Measurements from ENCODE around the gene ZNF726. TPM values are rescaled to one million over a fixed set of nuclear protein-coding genes. Genes with fewer than 3 reads are reported as not detected.
"Not testable (repeated sequence)": the region's sequence is repeated elsewhere in the genome, so short reads cannot be mapped to it uniquely, and the experiment has no call there.

The ZNF726 gene
- total and polyA plus RNA-seq, 9 donors: 0.36 to 5.3 (median 1.1) TPM

- no peak for DNase-seq
- TF ChIP-seq, protein P1, sequence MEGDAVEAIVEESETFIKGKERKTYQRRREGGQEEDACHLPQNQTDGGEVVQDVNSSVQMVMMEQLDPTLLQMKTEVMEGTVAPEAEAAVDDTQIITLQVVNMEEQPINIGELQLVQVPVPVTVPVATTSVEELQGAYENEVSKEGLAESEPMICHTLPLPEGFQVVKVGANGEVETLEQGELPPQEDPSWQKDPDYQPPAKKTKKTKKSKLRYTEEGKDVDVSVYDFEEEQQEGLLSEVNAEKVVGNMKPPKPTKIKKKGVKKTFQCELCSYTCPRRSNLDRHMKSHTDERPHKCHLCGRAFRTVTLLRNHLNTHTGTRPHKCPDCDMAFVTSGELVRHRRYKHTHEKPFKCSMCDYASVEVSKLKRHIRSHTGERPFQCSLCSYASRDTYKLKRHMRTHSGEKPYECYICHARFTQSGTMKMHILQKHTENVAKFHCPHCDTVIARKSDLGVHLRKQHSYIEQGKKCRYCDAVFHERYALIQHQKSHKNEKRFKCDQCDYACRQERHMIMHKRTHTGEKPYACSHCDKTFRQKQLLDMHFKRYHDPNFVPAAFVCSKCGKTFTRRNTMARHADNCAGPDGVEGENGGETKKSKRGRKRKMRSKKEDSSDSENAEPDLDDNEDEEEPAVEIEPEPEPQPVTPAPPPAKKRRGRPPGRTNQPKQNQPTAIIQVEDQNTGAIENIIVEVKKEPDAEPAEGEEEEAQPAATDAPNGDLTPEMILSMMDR (IDR thresholded peaks at IDR 0.05): no peak
- TF ChIP-seq POLR2A (IDR thresholded peaks at IDR 0.05) (no peak), EP300 (IDR thresholded peaks at IDR 0.05) (no peak)
- H3K27ac ChIP-seq: no peak overlapping the region
- H3K27me3 ChIP-seq: no peaks in the 10 kb centered on the region
- no peaks in the 10 kb centered on the region for H3K36me3 ChIP-seq
- H3K4me1 ChIP-seq (ENCODE audit: insufficient read depth): no peaks in the 10 kb centered on the region
- no peaks in the 10 kb centered on the region for H3K9me3 ChIP-seq
- no peak overlapping the region for H3K4me3 ChIP-seq
- WGBS, 3 donors: 76 to 87% (median 82%) methylated on average over 5 of the region's 5 CpGs
- intact Hi-C loops (cut with DNase I): no loop called here
Measured at GRCh38 chr19:23917856-23918255, 3.2 kb downstream of the ZNF726 start.

GRCh38 chr19:23925285-23925684 is 10.6 kb downstream of the ZNF726 start:
- no peak for DNase-seq
- H3K27me3 ChIP-seq: no peaks in the 10 kb centered on the region
- TF ChIP-seq, protein P1 (IDR thresholded peaks at IDR 0.05): no peak
- no peak for TF ChIP-seq POLR2A (IDR thresholded peaks at IDR 0.05)
- TF ChIP-seq EP300 (IDR thresholded peaks at IDR 0.05): no peak
- intact Hi-C loops (cut with DNase I): no loop called here
- WGBS, 3 donors: 85 to 98% (median 94%) methylated on average over 5 of the region's 5 CpGs
- no peaks in the 10 kb centered on the region for H3K9me3 ChIP-seq
- no peaks in the 10 kb centered on the region for H3K4me1 ChIP-seq (ENCODE audit: insufficient read depth)
- H3K27ac ChIP-seq: no peak overlapping the region
- no peak overlapping the region for H3K4me3 ChIP-seq
- H3K36me3 ChIP-seq: no peaks in the 10 kb centered on the region

DNA sequence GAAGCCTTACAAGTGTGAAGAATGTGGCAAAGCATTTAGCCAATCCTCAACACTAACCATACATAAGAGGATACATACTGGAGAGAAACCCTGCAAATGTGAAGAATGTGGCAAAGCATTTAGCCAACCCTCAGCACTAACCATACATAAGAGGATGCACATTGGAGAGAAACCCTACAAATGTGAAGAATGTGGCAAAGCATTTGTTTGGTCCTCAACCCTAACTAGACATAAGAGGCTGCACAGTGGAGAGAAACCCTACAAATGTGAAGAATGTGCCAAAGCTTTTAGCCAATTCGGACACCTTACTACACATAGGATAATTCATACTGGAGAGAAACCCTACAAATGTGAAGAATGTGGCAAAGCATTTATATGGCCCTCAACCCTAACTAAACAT is 18.2 kb downstream of the ZNF726 start:
- 89 to 94% (median 93%) methylated on average over 1 of the region's 1 CpG for WGBS, 3 donors
- intact Hi-C loops (cut with DNase I): no loop called here

GRCh38 chr19:23937031-23937430 is 22.3 kb downstream of the ZNF726 start:
- H3K36me3 ChIP-seq; intact Hi-C loops (cut with DNase I); H3K27me3 ChIP-seq; DNase-seq; H3K9me3 ChIP-seq; H3K27ac ChIP-seq; H3K4me3 ChIP-seq; H3K4me1 ChIP-seq (ENCODE audit: insufficient read depth): not testable (repeated sequence)
- WGBS, 3 donors: 90 to 100% (median 95%) methylated on average over 5 to 29 of the region's 29 CpGs

More for the DNA sequence above, 18.2 kb downstream of the ZNF726 start:
- H3K27me3 ChIP-seq: no peaks in the 10 kb centered on the region
- no peak overlapping the region for H3K27ac ChIP-seq
- peaks cover 0 to 3% of the 10 kb centered on the region in 2 donors for H3K9me3 ChIP-seq
- no peak for TF ChIP-seq EP300 (IDR thresholded peaks at IDR 0.05)
- no peak for TF ChIP-seq POLR2A (IDR thresholded peaks at IDR 0.05)
- TF ChIP-seq, protein P1 (IDR thresholded peaks at IDR 0.05): no peak
- no peak overlapping the region for H3K4me3 ChIP-seq
- DNase-seq: no peak
- no peaks in the 10 kb centered on the region for H3K36me3 ChIP-seq
- no peaks in the 10 kb centered on the region for H3K4me1 ChIP-seq (ENCODE audit: insufficient read depth)

DNA sequence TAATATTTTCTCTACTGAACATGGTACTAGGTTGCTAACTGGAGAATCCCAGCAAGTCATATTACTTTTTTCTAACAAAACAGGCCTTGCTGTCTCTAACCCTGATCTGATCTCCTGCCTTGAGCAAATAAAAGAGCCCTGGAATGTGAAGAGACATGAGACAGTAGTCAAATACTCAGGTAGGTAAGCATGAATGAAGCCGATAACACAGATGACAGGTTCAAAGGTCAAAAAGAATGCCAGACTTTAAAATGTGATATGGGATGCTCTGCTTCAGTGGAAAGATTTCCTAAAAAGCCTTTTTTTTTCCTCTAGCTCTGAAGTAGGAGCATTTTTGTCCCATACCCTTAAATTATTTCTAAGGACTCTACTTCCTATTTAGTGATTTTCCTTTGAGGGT is 28.7 kb downstream of the ZNF726 start:
- H3K4me1 ChIP-seq (ENCODE audit: insufficient read depth): no peaks in the 10 kb centered on the region
- TF ChIP-seq, protein P1 (IDR thresholded peaks at IDR 0.05): no peak
- no peak for TF ChIP-seq EP300 (IDR thresholded peaks at IDR 0.05)
- TF ChIP-seq POLR2A (IDR thresholded peaks at IDR 0.05): no peak
- no peaks in the 10 kb centered on the region for H3K36me3 ChIP-seq
- WGBS, 3 donors: 86 to 100% (median 92%) methylated on average over 1 of the region's 1 CpG
- H3K27me3 ChIP-seq: no peaks in the 10 kb centered on the region
- DNase-seq: no peak
- no peak overlapping the region for H3K4me3 ChIP-seq
- peaks cover 0 to 3% of the 10 kb centered on the region in 2 donors for H3K9me3 ChIP-seq
- intact Hi-C loops (cut with DNase I): no loop called here
- H3K27ac ChIP-seq: no peak overlapping the region

Measured in ovary (tissue), 9 donors.